HG02938 (cell line): ENCODE results near the gene GPR34.
"Not testable (repeated sequence)": the region's sequence is repeated elsewhere in the genome, so short reads cannot be mapped to it uniquely, and the experiment has no call there.

Experiments
- ATAC-seq: cut with Tn5 transposase; IDR thresholded peaks from one replicate; pipeline ENCODE4 v1.9.1; 2021; ENCODE audit warnings: mild to moderate bottlenecking, moderate library complexity; ENCODE audit not compliant: unreplicated experiment

The GPR34 gene

GRCh38 chrX:41692162-41692749 is 3.5 kb downstream of the GPR34 start:
- no peak for ATAC-seq

- no peak for ATAC-seq
These were observed 4.3 kb downstream of the GPR34 start for GRCh38 chrX:41693024-41693423.

GRCh38 chrX:41695426-41695825 is 6.7 kb downstream of the GPR34 start:
- ATAC-seq = no peak

- no peak for ATAC-seq
These were observed 14.8 kb downstream of the GPR34 start for GRCh38 chrX:41703574-41704029.

- no peak for ATAC-seq
These were observed 16.3 kb downstream of the GPR34 start for GRCh38 chrX:41705042-41705441.

GRCh38 chrX:41705680-41706374 is 17.1 kb downstream of the GPR34 start:
- peak; percentile 88 for ATAC-seq

- no peak for ATAC-seq
These were observed 18.4 kb downstream of the GPR34 start for GRCh38 chrX:41707218-41707617.

- no peak for ATAC-seq
These were observed 19.7 kb downstream of the GPR34 start for GRCh38 chrX:41708486-41708885.

- ATAC-seq = no peak
These were observed 22.4 kb downstream of the GPR34 start for GRCh38 chrX:41711021-41711667.

GRCh38 chrX:41716222-41716621 is 27.4 kb downstream of the GPR34 start:
- ATAC-seq = no peak

GRCh38 chrX:41716767-41717473 is 28.1 kb downstream of the GPR34 start:
- ATAC-seq = no peak

GRCh38 chrX:41718481-41719235 is 29.9 kb downstream of the GPR34 start:
- ATAC-seq = no peak

- ATAC-seq = not testable (repeated sequence)
These were observed 30.8 kb downstream of the GPR34 start for GRCh38 chrX:41719610-41720009.

- ATAC-seq = peak; percentile 96
These were observed 31.5 kb downstream of the GPR34 start for GRCh38 chrX:41720125-41720779.

GRCh38 chrX:41721590-41721989 is 32.8 kb downstream of the GPR34 start:
- no peak for ATAC-seq

- no peak for ATAC-seq
These were observed 33.4 kb downstream of the GPR34 start for GRCh38 chrX:41722214-41722613.

- ATAC-seq = no peak
These were observed 34.2 kb downstream of the GPR34 start for GRCh38 chrX:41722816-41723618.

- no peak for ATAC-seq
These were observed 35.1 kb downstream of the GPR34 start, which contains the start of gene GPR82 for GRCh38 chrX:41723826-41724225. GPR82 (plus strand) TSS chrX:41724181; CDS start chrX:41727027, 2,846 bp downstream.

- no peak for ATAC-seq
These were observed 39.4 kb downstream of the GPR34 start for GRCh38 chrX:41728125-41728524.
